Esophagus squamous epithelium (tissue), 5 donors: ENCODE measurements around the gene CDC14A. TPM values are rescaled to one million over a fixed set of nuclear protein-coding genes. Genes with fewer than 3 reads are reported as not detected.

Source experiments
- DNase-seq: peaks from one replicate; lab custom pipeline; 2025; lab: John Stamatoyannopoulos, UW
- H3K27ac ChIP-seq, 4 donors: fragments of 200-600 bp; sonication (generic); one replicate each; pipeline ENCODE4 v1.5.1; 2016 to 2019; ENCODE audit warnings: mild to moderate bottlenecking in 1 of 4
- H3K27me3 ChIP-seq, 4 donors: fragments of 200-600 bp; sonication (generic); 1 replicate in 3 of 4; 2 replicates in 1 of 4; pipeline versions ENCODE4 v1.5.1 to v1.6.0; 2017 to 2021; ENCODE audit warnings: antibody characterized with exemption in 1 of 4
- H3K36me3 ChIP-seq, 3 donors: fragments of 200-600 bp; sonication (generic); one replicate each; pipeline ENCODE4 v1.5.1; 2016 to 2019
- H3K4me1 ChIP-seq, 3 donors: fragments of 200-600 bp; sonication (generic); one replicate each; pipeline ENCODE4 v1.5.1; 2017 to 2019
- H3K4me3 ChIP-seq, 4 donors: fragments of 200-600 bp; sonication (generic); 1 replicate in 3 of 4; 2 replicates in 1 of 4; pipeline ENCODE4 v1.5.1; 2016 to 2019; ENCODE audit warnings: mild to moderate bottlenecking in 2 of 4, moderate library complexity in 1 of 4
- H3K9me3 ChIP-seq, 3 donors: fragments of 200-600 bp; sonication (generic); one replicate each; pipeline ENCODE4 v1.5.1; 2016 to 2019
- POLR2A ChIP-seq, 4 donors: fragments of 450-650 bp; IDR thresholded peaks; one replicate each; pipeline ENCODE4 v1.6.1; 2017; ENCODE audit warnings: antibody characterized with exemption in 4 of 4, mild to moderate bottlenecking in 4 of 4, moderate library complexity in 3 of 4
- WGBS, 2 donors: methylation state at CpG; one replicate each; pipeline ENCODE4 v1.1.5; 2018; 5-methylcytosine and 5-hydroxymethylcytosine counted together
- intact Hi-C: fragments of 100-400 bp; cut with DNase I; formaldehyde crosslinking; loops from one replicate; pipeline ENCODE4 v1.15.0; 2022
- total RNA-seq, 4 donors: library from RNA; depleted of rRNA; stranded (reverse); fragments of >200 nt; gene quantifications; one replicate each; pipeline ENCODE4 v1.1.0, GENCODE V29; 2016
- TF ChIP-seq, protein P1 (sequence below), 6 experiments: fragments of 450-650 bp in 4 of 6; fragments of 200-600 bp in 2 of 6; sonication (generic) in 2 of 6; IDR thresholded peaks; one replicate each; pipeline ENCODE4 v1.5.1; 2016 to 2019; ENCODE audit warnings: antibody characterized with exemption in 6 of 6, mild to moderate bottlenecking in 4 of 6, moderate library complexity in 4 of 6
- donor health status: DM: yes; HTN: yes; CAD: no.

Gene CDC14A
- total RNA-seq, 4 donors from 2014 or later: 3.0 to 8.6 (median 4.3) TPM

DNA sequence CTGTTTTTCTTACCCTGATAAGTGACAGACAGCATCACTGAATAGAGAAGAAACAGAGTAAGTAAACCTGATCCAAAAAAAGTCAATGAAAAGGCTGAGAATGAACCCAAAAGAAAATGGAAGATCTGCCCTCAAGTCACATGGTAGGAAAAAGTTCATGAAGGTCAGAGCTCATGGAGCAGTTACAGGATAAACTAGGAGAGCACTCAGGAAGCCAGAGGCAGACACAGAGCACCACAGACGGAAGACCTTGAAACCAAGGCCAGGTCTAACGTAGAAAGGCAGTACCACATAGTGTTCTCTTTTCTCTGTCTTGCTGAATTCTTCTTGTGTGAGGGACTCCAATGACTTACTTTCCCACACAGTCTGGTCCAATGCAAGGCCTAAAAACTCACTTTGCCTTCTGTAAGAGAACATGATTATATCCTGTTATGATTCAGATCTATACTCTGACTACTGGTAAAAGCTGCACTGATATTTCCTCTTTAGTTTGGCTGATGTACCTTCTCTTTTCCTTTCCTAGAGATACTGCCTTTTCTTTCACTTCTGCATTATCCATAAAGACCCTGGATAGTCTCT, 45.5 kb upstream of the CDC14A start:
- H3K27me3 ChIP-seq: no peaks in the 10 kb centered on the region
- intact Hi-C loops: no loop called here
- H3K4me3 ChIP-seq: no peak overlapping the region
- H3K36me3 ChIP-seq: no peaks in the 10 kb centered on the region
- DNase-seq: no peak
- TF ChIP-seq, protein P1, sequence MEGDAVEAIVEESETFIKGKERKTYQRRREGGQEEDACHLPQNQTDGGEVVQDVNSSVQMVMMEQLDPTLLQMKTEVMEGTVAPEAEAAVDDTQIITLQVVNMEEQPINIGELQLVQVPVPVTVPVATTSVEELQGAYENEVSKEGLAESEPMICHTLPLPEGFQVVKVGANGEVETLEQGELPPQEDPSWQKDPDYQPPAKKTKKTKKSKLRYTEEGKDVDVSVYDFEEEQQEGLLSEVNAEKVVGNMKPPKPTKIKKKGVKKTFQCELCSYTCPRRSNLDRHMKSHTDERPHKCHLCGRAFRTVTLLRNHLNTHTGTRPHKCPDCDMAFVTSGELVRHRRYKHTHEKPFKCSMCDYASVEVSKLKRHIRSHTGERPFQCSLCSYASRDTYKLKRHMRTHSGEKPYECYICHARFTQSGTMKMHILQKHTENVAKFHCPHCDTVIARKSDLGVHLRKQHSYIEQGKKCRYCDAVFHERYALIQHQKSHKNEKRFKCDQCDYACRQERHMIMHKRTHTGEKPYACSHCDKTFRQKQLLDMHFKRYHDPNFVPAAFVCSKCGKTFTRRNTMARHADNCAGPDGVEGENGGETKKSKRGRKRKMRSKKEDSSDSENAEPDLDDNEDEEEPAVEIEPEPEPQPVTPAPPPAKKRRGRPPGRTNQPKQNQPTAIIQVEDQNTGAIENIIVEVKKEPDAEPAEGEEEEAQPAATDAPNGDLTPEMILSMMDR (IDR thresholded peaks at IDR 0.05): no peak
- no peak for TF ChIP-seq POLR2A (IDR thresholded peaks at IDR 0.05)
- H3K9me3 ChIP-seq: no peaks in the 10 kb centered on the region
- H3K4me1 ChIP-seq: no peaks in the 10 kb centered on the region
- no peak overlapping the region for H3K27ac ChIP-seq
- WGBS, 2 donors: 75 to 76% methylated on average over 2 of the region's 2 CpGs

DNA sequence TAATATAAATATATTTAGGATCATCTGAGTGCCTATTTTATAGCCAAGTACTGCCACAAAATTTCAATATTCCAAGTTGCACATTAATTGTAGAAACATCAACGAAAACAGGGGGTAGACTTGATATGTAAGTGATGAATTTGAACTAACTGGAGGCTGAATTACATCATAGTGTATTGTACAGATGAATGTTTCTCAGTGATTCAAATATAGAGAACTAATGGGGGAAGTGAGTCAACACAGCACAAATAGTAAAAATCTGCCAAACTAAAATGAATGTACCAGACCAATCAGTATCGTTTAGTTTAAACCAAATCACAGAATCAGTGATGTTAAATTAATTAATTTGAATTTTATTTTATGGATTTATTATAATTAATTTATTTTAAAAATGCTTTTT, 43.5 kb upstream of the CDC14A start:
- Histone ChIP-seq H3K4me3 (no peak overlapping the region), H3K4me1 (no peaks in the 10 kb centered on the region), H3K36me3 (no peaks in the 10 kb centered on the region), H3K27ac (no peak overlapping the region), H3K27me3 (no peaks in the 10 kb centered on the region), H3K9me3 (no peaks in the 10 kb centered on the region)
- 44 to 48% methylated on average over 2 of the region's 2 CpGs for WGBS, 2 donors
- no peak for TF ChIP-seq POLR2A (IDR thresholded peaks at IDR 0.05)
- DNase-seq: no peak
- intact Hi-C loops: no loop called here

DNA sequence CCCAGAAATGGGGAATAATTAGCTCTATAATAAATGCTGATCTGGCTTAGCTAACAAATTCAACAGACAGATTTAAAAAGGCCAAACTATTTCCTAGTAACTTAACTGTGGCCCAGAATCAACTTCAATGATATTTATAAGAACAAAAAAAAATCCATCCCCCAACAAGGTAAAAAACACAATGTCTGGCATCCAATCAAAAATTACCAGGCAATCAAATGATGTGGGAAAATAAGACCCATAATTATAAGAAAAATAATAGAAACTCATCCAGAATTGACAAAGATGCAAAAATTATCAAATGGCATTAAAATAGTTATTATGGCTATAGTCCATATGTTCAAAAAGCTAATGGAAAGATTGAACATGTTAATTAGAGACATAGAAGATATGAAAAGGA, 42.4 kb upstream of the CDC14A start:
- Histone ChIP-seq H3K4me1 (no peaks in the 10 kb centered on the region), H3K27me3 (no peaks in the 10 kb centered on the region), H3K9me3 (no peaks in the 10 kb centered on the region), H3K4me3 (no peak overlapping the region), H3K27ac (no peak overlapping the region), H3K36me3 (no peaks in the 10 kb centered on the region)
- intact Hi-C loops: no loop called here
- no peak for DNase-seq
- TF ChIP-seq, protein P1 (IDR thresholded peaks at IDR 0.05): no peak
- TF ChIP-seq POLR2A (IDR thresholded peaks at IDR 0.05): no peak

DNA sequence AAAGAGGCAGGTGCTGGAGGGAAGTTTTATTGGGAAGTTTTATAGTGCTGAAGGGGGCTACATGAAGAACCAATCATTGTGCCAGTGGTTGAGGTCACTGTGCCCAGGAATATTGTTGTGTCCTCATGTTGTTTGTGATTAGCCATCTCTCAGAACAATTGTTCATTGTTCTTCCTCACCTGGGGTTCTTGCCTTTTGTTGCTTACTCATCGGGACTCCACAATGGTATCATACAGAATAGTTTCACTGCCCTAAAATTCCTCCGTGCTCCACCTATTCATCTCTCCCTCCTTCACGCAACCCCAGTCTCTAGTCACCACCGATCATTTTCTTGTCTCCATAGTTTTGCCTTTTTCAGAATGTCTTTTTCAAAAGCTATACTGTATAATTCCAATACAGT, 38.9 kb upstream of the CDC14A start:
- Histone ChIP-seq H3K4me1 (no peaks in the 10 kb centered on the region), H3K36me3 (no peaks in the 10 kb centered on the region), H3K27ac (no peak overlapping the region), H3K4me3 (no peak overlapping the region), H3K9me3 (peaks cover 0 to 11% (median 9%) of the 10 kb centered on the region in 3 donors), H3K27me3 (no peaks in the 10 kb centered on the region)
- intact Hi-C loops: no loop called here
- no peak for TF ChIP-seq POLR2A (IDR thresholded peaks at IDR 0.05)
- TF ChIP-seq, protein P1 (IDR thresholded peaks at IDR 0.05): no peak
- no peak for DNase-seq
- WGBS, 2 donors: 59 to 67% methylated on average over 4 of the region's 4 CpGs

DNA sequence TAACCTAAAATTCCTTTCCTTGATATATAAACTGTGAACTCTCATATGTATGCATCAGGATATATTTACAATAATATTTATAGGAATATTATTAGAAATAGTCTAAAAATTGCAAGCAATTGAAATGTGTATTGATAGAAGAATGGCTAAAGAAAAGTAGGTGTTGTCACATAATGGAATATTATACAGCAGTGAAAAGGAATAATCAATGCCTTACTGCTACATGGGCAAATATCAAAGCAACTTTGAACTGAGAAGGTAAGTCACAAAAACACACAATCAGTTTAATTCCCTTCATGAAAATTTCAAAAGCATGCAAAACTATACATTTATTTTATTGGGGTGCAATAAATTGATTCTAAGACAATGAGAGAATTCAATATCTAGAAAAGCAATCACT, 35.7 kb upstream of the CDC14A start:
- H3K27ac ChIP-seq: no peak overlapping the region
- DNase-seq: no peak
- H3K36me3 ChIP-seq: no peaks in the 10 kb centered on the region
- no peak for TF ChIP-seq POLR2A (IDR thresholded peaks at IDR 0.05)
- TF ChIP-seq, protein P1 (IDR thresholded peaks at IDR 0.05): no peak
- no peaks in the 10 kb centered on the region for H3K27me3 ChIP-seq
- H3K4me1 ChIP-seq: no peaks in the 10 kb centered on the region
- peaks cover 0 to 28% (median 20%) of the 10 kb centered on the region in 3 donors for H3K9me3 ChIP-seq
- intact Hi-C loops: no loop called here
- no peak overlapping the region for H3K4me3 ChIP-seq
